Lower lobe of right lung (tissue), 2 donors: Measurements from ENCODE around the gene SLC6A11. TPM values are rescaled to one million over a fixed set of nuclear protein-coding genes. Genes with fewer than 3 reads are reported as not detected.

Experiments used
- ATAC-seq, 2 donors: fragments of 200-7000 bp; cut with Tn5 transposase; one replicate each; pipeline ENCODE4 v1.9.1; 2020 to 2022; ENCODE audit warnings: mild to moderate bottlenecking in 2 of 2, moderate library complexity in 2 of 2
- DNase-seq: peaks from one replicate; pipeline ENCODE4 v3.0.0-alpha.2; 2020
- H3K27ac ChIP-seq: fragments of 200-600 bp; one replicate; pipeline ENCODE4 v1.8.0; 2022
- H3K27me3 ChIP-seq: fragments of 200-600 bp; one replicate; pipeline ENCODE4 v1.8.0; 2022; ENCODE audit warnings: low read depth
- H3K36me3 ChIP-seq: fragments of 200-600 bp; one replicate; pipeline ENCODE4 v1.8.0; 2022; ENCODE audit warnings: mild to moderate bottlenecking
- H3K4me1 ChIP-seq: fragments of 200-600 bp; one replicate; pipeline ENCODE4 v1.8.0; 2022
- H3K4me3 ChIP-seq: fragments of 200-600 bp; one replicate; pipeline ENCODE4 v1.8.0; 2022; ENCODE audit warnings: mild to moderate bottlenecking
- H3K9me3 ChIP-seq: fragments of 200-600 bp; one replicate; pipeline ENCODE4 v1.8.0; 2022
- intact Hi-C: fragments of 100-400 bp; cut with DNase I; formaldehyde crosslinking; loops from one replicate; pipeline ENCODE4 v1.11.0; 2022
- total RNA-seq: library from RNA; stranded (reverse); fragmentation: NEBNext Ultra II Directional; extraction: Animal tissue kit (Norgen Biotek cat#: 25700); gene quantifications from one replicate; pipeline ENCODE4 v1.2.1, GENCODE V29; 2021
- TF ChIP-seq, protein P1 (sequence below): fragments of 200-600 bp; IDR thresholded peaks from one replicate; pipeline ENCODE4 v1.8.0; 2022; ENCODE audit warnings: antibody characterized with exemption, mild to moderate bottlenecking
- donor health status: DM: no; HTN: yes; CAD: no; lungs with severe emphysema.

The SLC6A11 gene
- total RNA-seq, 1 donor from 2014 or later: not detected

DNA sequence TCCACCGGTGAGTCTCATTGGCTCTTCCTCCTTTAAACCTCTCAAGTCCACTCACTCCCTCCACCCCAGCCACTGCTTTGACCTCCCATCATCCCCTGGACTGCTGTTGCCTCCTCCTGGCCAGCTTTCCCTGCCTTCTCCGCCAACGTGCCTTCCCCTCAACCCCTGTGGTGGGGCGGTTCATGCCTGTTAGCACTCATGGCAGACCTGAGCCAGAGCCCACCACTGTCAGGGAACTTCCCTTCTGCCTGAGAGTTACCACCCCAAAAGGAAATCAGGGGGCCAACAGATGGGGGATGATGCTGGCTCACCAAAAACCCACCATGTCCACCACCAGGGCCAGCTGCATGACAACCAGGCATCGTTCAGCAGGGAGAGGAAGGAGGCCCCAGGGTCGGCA lies 132.3 kb downstream of the SLC6A11 start:
- no peaks in the 10 kb centered on the region for H3K9me3 ChIP-seq
- TF ChIP-seq, protein P1, sequence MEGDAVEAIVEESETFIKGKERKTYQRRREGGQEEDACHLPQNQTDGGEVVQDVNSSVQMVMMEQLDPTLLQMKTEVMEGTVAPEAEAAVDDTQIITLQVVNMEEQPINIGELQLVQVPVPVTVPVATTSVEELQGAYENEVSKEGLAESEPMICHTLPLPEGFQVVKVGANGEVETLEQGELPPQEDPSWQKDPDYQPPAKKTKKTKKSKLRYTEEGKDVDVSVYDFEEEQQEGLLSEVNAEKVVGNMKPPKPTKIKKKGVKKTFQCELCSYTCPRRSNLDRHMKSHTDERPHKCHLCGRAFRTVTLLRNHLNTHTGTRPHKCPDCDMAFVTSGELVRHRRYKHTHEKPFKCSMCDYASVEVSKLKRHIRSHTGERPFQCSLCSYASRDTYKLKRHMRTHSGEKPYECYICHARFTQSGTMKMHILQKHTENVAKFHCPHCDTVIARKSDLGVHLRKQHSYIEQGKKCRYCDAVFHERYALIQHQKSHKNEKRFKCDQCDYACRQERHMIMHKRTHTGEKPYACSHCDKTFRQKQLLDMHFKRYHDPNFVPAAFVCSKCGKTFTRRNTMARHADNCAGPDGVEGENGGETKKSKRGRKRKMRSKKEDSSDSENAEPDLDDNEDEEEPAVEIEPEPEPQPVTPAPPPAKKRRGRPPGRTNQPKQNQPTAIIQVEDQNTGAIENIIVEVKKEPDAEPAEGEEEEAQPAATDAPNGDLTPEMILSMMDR: no peak
- ATAC-seq (no peak), DNase-seq (no peak)
- H3K27me3 ChIP-seq: peaks cover 4% of the 10 kb centered on the region
- H3K4me1 ChIP-seq: no peaks in the 10 kb centered on the region
- no peak overlapping the region for H3K27ac ChIP-seq
- no peaks in the 10 kb centered on the region for H3K36me3 ChIP-seq
- no peak overlapping the region for H3K4me3 ChIP-seq
- intact Hi-C loops: loop anchor here (10.0 kb wide), 1 partner anchor 106 kb away; no protein-coding TSS in a partner anchor

DNA sequence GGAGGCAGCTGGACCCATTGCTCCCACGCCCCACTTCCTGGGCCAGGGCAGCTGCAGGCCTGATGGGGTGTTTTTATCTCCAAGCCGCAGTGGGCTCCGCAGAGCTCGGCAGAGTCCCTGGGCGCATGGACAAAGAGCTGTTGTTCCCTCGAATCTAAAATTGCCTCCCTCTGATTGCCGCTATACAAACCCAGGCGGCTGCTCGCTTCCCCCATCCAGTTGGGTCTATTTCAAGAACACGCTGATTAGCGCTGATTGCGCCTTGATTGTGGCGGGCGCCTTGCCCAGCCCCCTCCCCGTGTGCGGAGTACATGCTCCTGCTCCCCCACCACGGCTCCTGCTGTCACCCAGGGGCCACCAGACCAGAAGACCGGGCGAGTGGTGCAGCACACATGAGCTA lies 133.2 kb downstream of the SLC6A11 start:
- Histone ChIP-seq H3K36me3 (no peaks in the 10 kb centered on the region), H3K9me3 (no peaks in the 10 kb centered on the region), H3K27me3 (no peaks in the 10 kb centered on the region), H3K27ac (no peak overlapping the region), H3K4me3 (no peak overlapping the region), H3K4me1 (no peaks in the 10 kb centered on the region)
- no peak for ATAC-seq
- TF ChIP-seq, protein P1: no peak
- intact Hi-C loops: loop anchor here (10.0 kb wide), 1 partner anchor 106 kb away; no protein-coding TSS in a partner anchor
- DNase-seq: no peak

DNA sequence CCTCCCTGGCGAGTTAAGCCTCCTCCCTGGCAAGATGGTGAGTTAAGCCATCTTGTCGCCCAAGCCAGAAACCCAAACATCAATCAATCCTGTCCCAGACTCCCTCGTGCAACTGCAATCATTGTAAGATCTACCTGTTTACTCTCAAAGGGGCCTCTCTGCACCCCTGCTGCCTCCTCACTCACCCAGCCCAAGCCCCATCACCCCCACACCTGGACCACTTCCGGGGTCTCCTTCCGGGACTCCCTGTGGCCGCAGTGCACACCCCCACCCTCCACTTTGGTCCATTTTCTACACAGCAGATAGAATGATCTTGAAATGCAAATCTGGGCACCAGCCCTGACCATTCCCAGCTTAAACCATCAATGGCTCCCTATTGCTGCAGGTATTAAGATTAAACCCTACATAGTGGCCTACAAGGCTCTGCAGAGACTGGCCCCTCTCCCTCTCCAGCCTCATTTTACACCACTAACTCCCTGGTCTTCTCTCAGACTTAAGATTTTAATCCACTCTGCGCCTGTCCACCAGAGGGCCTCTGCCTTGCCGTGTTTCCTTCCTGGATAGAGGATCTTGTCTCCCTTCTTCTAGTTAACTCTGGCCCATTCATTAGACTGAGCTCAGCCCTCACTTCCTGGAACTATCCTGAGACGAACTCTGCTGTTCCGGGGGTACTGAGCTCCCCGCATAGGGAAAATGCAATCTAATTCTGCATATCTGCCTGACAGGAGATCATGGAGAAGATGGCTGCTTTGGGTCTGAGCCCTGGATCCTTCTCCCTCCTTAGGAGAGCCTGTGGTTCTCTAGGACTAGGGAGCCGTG lies 134.7 kb downstream of the SLC6A11 start:
- TF ChIP-seq, protein P1: peak; percentile 48
- Histone ChIP-seq H3K36me3 (no peaks in the 10 kb centered on the region), H3K27ac (no peak overlapping the region), H3K4me3 (no peak overlapping the region), H3K4me1 (no peaks in the 10 kb centered on the region), H3K9me3 (no peaks in the 10 kb centered on the region), H3K27me3 (no peaks in the 10 kb centered on the region)
- intact Hi-C loops: no loop called here
- DNase-seq (no peak), ATAC-seq (peak; percentile 44 to 64)

DNA sequence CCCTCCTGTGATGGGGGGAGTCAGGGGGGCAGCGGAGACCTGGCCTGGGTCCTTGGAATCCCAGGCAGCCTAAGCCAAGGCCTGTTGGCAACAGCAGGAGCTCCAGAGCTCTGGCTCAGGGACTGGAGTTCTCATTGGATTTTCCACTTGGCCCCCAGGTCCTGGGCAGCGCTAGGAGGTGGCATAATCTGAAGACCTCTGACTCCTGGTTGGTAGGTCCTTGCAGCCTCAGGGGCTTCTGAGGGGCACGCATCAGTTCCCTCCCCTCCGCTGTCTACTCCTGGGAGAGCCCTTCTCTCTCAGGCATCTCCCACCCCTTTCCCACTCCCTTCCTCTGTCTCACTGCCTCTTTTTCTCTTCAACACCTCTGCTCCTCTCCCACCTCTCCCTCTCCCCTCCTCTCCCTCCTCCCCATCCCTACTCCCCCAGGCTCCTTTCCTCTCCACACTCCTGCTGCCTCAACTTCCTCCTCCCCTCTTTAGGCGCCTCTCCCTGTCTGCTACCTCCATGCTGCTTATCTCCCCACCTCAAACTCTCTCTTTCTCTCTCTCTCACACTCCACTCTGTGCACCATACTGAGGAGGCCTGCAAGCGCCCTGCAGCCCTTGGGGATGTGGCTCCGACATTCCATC lies 135.4 kb downstream of the SLC6A11 start:
- no peak for ATAC-seq
- Histone ChIP-seq H3K9me3 (no peaks in the 10 kb centered on the region), H3K27ac (no peak overlapping the region), H3K27me3 (no peaks in the 10 kb centered on the region), H3K4me3 (no peak overlapping the region), H3K36me3 (no peaks in the 10 kb centered on the region), H3K4me1 (peaks cover 5% of the 10 kb centered on the region)
- intact Hi-C loops: no loop called here
- no peak for DNase-seq
- TF ChIP-seq, protein P1: no peak

DNA sequence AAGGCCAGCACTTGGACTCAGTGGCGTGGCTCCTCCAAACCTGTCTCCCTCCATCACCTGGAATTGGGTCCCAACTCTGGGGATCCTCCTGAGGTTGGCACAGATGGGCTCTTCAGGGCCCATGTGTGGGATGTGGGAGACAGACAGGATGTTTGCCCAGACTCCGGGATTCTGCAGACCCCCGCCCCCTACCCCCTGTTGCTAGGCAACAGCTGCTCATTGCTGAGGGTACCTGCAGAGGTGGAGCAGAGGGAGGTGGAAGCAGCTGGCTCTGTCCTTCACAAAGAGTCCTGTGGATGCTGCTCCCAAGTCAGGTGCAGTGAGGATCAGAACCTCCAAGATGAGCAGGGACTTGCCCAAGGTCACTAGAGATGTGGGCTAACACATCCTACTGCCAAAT lies 136.5 kb downstream of the SLC6A11 start:
- intact Hi-C loops: no loop called here
- ATAC-seq (no peak), DNase-seq (no peak)
- Histone ChIP-seq H3K27me3 (no peaks in the 10 kb centered on the region), H3K4me1 (peaks cover 13% of the 10 kb centered on the region), H3K9me3 (no peaks in the 10 kb centered on the region), H3K36me3 (no peaks in the 10 kb centered on the region), H3K4me3 (no peak overlapping the region), H3K27ac (no peak overlapping the region)
- TF ChIP-seq, protein P1: no peak
